HG02588 (cell line): ENCODE measurements around the gene JUP.
"Not testable (repeated sequence)": the region's sequence is repeated elsewhere in the genome, so short reads cannot be mapped to it uniquely, and the experiment has no call there.

ENCODE experiments used
- ATAC-seq: cut with Tn5 transposase; IDR thresholded peaks from one replicate; pipeline ENCODE4 v1.9.1; 2021; ENCODE audit warnings: mild to moderate bottlenecking, moderate library complexity; ENCODE audit not compliant: unreplicated experiment

Gene JUP

DNA sequence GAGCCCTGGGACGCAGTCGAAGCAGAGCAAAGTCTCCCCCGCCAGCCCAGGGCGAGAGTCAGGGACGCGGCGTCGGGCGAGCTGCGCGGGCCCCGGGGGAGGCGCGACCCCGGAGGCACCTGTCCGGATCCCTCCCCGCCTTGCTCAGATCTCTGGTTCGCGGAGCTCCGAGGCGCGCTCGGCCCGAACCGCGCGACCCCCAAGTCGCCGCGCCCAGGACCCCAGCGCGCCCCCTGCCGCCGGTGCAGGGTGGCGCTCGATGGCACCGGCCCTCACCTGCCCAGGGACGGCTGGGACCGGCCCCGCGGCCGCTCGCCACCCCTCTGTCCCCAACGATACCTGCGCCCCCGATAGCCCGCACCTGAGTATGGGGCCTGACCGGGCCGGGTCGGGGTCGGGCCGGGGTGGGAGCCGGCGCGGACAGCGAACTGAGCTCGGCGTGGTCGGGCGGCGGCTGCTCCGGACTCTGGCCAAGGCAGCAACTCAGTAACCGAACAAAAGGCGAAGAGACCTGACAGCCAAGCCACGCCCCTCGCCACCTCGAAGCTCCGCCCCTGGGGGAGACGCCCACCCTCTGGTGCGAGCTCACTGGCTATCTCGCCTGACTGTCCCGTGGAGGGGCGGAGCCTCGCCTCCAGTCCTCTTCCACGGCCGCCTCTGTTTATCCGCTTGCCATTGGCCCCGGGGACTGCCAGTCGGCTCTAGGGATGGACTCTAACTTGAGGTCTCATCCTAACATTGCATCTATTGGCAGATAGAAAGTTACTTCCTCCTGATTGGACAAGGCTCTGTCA, at the start of gene JUP:
Gene JUP, minus strand, starts transcription at position 485 of the 794 bp plus-strand sequence. CDS start 14,857 bp downstream, outside the sequence.
- peak; percentile 76 for ATAC-seq

DNA sequence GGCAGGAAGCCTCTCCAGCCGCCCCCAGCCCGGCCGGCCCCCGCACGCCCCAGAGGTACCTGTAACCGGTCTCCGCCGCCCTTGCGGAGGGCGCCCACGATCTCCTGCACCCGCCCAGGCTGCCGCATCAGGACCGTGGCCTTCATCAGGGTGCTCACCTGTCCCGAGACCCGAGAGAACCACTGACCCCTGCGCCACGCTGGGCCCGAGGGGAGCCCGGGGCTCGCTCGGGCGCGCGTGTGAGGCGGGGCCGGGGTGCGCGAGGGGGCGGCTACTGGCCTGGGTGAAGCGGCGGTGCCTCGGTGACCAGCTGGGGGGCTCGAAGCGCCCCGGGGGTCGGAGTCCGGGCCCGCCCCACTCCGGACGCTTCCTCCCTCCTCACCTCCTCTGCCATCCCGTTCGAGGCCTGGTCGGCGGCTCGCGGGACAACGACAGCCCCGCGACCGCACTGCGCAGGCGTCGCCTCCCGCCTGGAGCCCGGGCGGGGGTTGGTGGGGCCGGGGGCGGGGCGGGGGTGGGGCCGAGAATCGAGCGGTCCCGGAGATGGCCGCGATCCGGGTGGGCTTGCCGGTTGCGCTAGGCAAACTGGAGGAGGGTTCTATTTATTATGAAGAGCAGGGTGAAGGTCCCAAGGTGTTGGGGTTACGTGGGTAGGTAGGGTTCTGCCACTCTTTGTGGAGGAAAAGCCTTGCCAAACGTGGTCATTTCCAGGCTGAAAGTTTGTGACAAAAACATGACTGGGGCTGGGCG, 49.5 kb upstream of the JUP start, which contains the start of gene NT5C3B:
Gene NT5C3B, minus strand, starts transcription at position 433 of the 750 bp plus-strand sequence. Its CDS starts 39 bp downstream, at position 394.
- ATAC-seq: peak; percentile 61

DNA sequence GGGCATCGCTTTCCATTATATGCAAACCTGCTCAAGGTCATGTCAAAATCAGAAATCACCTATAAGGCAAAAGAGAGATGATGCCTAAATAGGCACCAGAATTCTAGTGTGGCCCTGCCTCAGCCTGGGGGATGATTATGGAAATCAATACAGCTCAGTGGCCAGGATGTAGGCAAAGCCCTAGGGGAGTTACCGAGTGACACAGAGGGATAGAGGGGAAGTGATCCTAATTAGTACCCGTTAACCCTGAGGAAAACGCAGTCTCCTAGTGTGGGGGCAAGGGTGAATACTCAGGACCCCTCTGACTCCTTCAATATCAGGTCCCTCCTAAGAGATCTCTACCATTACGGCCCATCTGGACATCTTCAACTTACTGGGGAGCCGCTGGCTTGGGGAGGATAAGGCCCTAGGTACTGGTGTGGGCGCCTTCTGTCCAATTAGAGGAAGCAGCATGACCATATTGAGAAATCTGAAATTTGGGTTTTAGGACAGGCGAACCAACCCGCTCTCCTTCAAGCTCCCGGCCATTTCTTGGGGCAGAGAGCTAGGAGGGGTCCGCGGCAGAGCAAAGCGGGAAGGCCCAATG, 48.8 kb upstream of the JUP start:
- peak; percentile 26 for ATAC-seq

DNA sequence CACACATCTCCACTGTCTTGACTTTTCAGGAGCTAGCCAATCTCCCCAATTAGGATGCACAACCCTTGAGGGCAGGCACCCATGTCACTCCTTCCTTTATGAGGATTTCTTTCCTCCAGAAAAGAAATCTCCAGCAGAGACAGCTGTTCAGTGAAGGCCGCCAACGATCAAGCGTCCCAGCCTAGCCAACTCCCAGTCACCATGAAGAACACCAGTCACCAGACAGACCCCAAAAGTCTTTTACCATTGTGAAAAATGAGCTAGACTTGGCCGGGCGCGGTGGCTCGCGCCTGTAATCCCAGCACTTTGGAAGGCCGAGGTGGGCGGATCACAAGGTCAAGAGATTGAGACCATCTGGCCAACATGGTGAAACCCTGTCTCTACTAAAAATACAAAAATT, 43.5 kb upstream of the JUP start:
- not testable (repeated sequence) for ATAC-seq

- ATAC-seq: no peak
Measured at GRCh38 chr17:41825175-41825845, 38.8 kb upstream of the JUP start.

DNA sequence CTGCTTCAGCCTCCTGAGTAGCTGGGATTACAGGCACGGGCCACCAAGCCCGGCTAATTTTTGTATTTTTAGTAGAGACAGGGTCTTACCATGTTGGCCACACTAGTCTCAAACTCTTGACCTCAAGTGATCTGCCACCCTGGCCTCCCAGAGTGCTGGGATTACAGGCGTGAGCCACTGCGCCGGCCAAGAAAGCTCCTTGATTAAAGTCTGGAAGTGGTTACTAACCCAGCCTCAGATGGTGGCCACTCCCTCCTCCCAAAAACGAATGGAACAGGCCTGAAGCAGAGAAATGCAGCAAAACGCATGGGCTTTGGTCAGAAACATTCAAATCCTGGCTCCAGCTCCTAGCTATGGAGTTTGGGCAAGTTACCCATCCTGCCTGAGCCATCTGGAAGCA, 37.6 kb upstream of the JUP start:
- ATAC-seq: no peak

DNA sequence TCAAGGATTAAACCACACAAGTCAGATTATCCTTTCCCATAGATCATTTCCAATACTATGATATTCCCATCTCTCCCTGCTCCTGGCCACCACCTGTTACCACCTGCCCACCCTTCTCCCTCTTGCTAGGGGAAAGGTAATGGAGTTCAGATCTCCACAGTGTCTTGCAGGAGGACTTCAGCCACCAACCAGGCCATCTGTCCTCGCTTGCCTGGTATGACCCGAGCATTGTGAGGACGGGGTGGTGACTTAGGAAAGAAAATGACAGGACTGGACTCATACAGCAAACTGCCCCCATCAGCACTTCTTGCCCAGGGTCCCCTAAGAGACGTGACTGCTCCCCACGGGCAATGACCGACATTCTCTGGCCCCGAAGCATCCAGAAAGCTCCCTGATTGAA, 37.1 kb upstream of the JUP start:
- no peak for ATAC-seq

GRCh38 chr17:41823141-41823524, 36.6 kb upstream of the JUP start:
- no peak for ATAC-seq

- ATAC-seq: no peak
Measured at GRCh38 chr17:41822216-41823140, 36.0 kb upstream of the JUP start.

DNA sequence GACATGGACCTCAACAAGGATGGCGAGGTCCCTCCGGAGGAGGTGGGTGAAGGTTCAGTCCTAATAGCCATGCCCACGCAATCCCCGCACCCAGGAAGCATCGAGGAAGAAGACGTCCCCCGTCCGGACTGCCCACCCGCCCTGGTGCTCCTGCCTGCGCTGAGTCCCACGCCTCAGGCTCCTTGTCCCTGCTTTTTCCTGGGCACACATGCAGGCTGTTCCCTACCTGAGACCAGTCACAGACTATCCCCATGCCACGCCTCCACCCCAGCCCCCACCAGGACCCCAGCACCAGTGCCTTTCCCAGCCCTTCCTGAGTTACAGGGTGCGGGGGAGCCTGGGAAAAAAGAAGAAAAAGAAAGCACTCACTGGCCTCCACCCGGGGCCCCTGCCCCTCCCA, 35.3 kb upstream of the JUP start:
- no peak for ATAC-seq

GRCh38 chr17:41818024-41818423, 31.5 kb upstream of the JUP start:
- ATAC-seq: no peak

DNA sequence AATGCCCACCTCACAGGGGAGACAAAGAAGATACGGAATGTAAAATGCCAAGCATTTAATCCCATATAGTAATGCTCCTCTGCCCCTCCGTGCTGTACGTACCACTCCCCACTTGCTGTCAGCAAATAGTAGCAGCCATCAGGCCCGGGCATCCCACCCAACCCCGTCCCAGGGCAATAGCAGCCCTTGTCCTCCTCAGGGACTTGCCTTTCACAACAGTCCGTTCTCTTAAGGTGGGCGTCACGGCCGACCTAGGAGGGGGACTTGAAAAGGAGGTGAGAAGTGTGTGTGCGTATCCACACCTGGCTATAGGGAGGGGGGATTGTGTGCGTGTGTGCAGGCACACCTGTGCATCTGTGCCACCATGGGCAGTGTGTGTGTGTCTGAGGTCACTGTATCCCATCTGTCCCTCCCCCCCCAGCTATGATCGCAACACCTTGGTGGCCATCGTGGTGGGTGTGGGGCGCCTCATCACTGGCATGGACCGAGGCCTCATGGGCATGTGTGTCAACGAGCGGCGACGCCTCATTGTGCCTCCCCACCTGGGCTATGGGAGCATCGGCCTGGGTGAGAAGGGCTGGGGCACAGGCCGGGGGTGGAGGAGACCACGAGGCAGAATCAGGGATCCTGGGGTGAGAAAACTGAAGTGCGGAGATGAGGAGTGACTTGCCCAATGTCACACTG, 30.3 kb upstream of the JUP start:
- no peak for ATAC-seq

DNA sequence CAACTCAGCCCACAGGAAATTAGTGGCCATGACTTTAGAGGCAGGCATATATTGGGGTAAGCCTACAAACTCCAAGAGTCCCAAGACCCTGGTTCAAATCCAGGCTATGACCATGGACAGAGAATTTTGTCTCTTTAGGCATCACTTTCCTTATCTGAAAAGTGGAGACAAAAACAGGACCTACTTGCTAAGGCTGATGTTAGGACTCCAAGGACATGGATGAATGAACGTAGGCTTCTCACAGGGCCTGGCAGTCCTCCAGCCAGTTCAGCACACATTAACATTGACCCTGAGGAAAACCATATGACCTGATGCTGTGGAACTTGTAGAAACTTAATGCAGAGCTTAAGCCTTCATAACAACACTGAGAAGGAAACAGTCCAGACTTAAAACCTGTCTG, 27.7 kb upstream of the JUP start:
- ATAC-seq: no peak

- ATAC-seq: no peak
Measured at GRCh38 chr17:41813699-41814124, 27.2 kb upstream of the JUP start.

DNA sequence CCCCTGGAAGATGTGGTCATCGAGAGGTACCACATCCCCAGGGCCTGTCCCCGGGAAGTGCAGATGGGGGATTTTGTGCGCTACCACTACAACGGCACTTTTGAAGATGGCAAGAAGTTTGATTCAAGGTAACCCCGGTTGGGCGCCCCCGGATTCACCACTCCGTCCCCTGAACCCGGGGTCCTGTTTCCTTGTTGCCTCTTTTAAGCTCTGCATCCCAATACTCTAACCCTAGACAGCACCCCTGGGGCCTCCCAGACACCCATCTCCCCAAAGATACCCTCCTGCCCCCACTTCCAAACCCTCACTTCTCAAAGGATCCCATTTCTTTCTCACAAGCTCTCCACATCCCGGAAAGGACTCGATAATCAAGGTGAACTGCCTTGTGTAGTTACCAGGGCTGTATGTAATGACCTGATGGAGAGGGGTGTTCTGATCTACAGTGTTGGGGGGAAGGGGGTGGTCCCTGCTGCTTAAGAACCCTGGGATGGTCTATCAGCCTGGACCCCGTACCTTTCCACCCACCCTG, 26.7 kb upstream of the JUP start:
- no peak for ATAC-seq

DNA sequence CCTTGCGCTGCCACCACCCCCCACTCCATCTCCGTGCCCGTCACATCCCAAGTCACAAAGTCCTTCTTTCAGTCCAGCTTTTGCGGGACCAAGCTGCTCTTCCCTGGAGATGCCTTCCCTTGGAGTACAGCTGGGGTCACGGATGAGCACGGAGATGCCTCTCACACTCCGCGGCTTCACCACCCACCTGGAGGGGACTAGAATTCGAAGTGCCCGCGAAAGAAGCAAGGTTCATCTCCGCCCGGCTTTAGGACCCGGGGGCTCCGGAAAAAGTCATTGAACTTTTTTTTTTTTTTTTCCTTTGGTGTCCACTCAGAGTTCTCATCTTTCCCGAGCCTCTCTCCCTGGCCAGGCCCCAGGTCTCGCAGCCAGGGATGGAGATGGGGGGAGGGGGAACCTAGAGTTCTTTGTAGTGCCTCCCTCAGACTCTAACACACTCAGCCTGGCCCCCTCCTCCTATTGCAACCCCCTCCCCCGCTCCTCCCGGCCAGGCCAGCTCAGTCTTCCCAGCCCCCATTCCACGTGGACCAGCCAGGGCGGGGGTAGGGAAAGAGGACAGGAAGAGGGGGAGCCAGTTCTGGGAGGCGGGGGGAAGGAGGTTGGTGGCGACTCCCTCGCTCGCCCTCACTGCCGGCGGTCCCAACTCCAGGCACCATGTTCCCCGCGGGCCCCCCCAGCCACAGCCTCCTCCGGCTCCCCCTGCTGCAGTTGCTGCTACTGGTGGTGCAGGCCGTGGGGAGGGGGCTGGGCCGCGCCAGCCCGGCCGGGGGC, 26.1 kb upstream of the JUP start, which contains the start of gene FKBP10:
Gene FKBP10, plus strand, starts transcription at position 624 of the 771 bp plus-strand sequence. Its CDS starts 31 bp downstream, at position 655.
- no peak for ATAC-seq

GRCh38 chr17:41811549-41812380, 25.3 kb upstream of the JUP start, which contains the start of gene P3H4:
Gene P3H4, minus strand, starts transcription at chr17:41811949. Its CDS starts 34 bp downstream, at chr17:41811915.
- ATAC-seq: peak; percentile 58
